Ovary (tissue), 3 donors: Measurements from ENCODE around the gene SH3BGRL2.

Experiments used
- EP300 ChIP-seq: sonication (generic); formaldehyde crosslinking; IDR thresholded peaks from one replicate; pipeline ENCODE4 v1.6.1; 2017; ENCODE audit warnings: antibody characterized with exemption
- TF ChIP-seq, protein P1 (sequence below), 3 donors: fragments of 450-650 bp in 2 of 3; fragments of 200-600 bp in 1 of 3; IDR thresholded peaks; one replicate each; pipeline versions ENCODE4 v1.5.1 to v1.8.0; 2016 to 2022; ENCODE audit warnings: antibody characterized with exemption in 3 of 3, mild to moderate bottlenecking in 1 of 3
- donor health status: DM: no; HTN: no; CAD: no.

DNA sequence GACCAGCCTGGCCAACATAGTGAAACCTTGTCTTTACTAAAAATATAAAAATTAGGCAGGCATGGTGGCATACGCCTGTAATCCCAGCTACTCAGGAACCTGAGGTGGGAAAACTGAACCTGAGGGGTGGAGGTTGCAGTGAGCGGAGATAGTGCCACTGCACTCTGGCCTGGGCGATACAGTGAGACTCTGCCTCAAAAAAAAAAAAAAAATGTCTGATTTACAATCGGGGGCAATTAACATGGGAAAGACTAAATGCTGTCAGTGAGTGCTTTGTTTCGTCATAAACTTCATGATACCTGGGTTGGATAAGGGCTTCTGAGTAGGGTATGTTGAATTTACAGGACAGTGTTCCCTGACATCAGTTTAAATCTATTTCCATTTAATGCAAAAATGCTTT lies 8.0 kb upstream of the SH3BGRL2 start:
- no peak for TF ChIP-seq EP300
- TF ChIP-seq, protein P1, sequence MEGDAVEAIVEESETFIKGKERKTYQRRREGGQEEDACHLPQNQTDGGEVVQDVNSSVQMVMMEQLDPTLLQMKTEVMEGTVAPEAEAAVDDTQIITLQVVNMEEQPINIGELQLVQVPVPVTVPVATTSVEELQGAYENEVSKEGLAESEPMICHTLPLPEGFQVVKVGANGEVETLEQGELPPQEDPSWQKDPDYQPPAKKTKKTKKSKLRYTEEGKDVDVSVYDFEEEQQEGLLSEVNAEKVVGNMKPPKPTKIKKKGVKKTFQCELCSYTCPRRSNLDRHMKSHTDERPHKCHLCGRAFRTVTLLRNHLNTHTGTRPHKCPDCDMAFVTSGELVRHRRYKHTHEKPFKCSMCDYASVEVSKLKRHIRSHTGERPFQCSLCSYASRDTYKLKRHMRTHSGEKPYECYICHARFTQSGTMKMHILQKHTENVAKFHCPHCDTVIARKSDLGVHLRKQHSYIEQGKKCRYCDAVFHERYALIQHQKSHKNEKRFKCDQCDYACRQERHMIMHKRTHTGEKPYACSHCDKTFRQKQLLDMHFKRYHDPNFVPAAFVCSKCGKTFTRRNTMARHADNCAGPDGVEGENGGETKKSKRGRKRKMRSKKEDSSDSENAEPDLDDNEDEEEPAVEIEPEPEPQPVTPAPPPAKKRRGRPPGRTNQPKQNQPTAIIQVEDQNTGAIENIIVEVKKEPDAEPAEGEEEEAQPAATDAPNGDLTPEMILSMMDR (IDR thresholded peaks at IDR 0.05) = no peak
